SU-DHL-6 (cell line): ENCODE data around the gene ZMYND8.

Experiments
- H2AFZ ChIP-seq: fragments of 200-600 bp; sonication (generic); 2 replicates; pipeline ENCODE4 v1.6.1; 2014; ENCODE audit warnings: low read depth, mild to moderate bottlenecking, moderate library complexity, mixed read lengths, antibody characterized with exemption, low read length; ENCODE audit not compliant: severe bottlenecking
- H3F3A ChIP-seq: fragments of 200-600 bp; shearing (Covaris generic); 2 replicates; pipeline ENCODE4 v1.6.0; 2016; ENCODE audit warnings: antibody characterized with exemption, mild to moderate bottlenecking; ENCODE audit not compliant: insufficient read depth
- H3K27ac ChIP-seq: fragments of 200-600 bp; sonication (generic); 2 replicates; pipeline ENCODE4 v1.5.1; 2016; ENCODE audit warnings: low read depth, mild to moderate bottlenecking, low read length, moderate library complexity, mixed read lengths
- H3K27me3 ChIP-seq: fragments of 200-600 bp; sonication (generic), shearing (Covaris generic); 2 replicates; pipeline ENCODE4 v1.6.0; 2014; ENCODE audit warnings: mild to moderate bottlenecking, low read length
- H3K36me3 ChIP-seq: fragments of 200-600 bp; sonication (generic); 2 replicates; pipeline ENCODE4 v1.6.1; 2014; ENCODE audit warnings: mild to moderate bottlenecking, low read length, mixed read lengths
- H3K4me2 ChIP-seq: fragments of 300-600, 200-600 bp; shearing (Covaris generic), sonication (generic); 2 replicates; pipeline ENCODE4 v1.6.0; 2014; ENCODE audit warnings: low read length, low read depth, mild to moderate bottlenecking; ENCODE audit not compliant: poor library complexity, severe bottlenecking
- H3K4me3 ChIP-seq: fragments of 200-600 bp; sonication (generic); 2 replicates; pipeline ENCODE4 v1.5.1; 2014; ENCODE audit warnings: antibody characterized with exemption, low read length, mild to moderate bottlenecking, mixed read lengths; ENCODE audit not compliant: insufficient read depth, poor library complexity, severe bottlenecking
- H3K79me2 ChIP-seq: fragments of 200-600 bp; sonication (generic); 2 replicates; pipeline ENCODE4 v1.6.1; 2014; ENCODE audit warnings: mild to moderate bottlenecking, low read length, moderate library complexity; ENCODE audit not compliant: insufficient read depth
- H3K9ac ChIP-seq: fragments of 200-600 bp; sonication (generic); 2 replicates; pipeline ENCODE4 v1.7.0; 2014; ENCODE audit warnings: mild to moderate bottlenecking, low read length
- H3K9me2 ChIP-seq: fragments of 200-600 bp; sonication (generic); replicated peaks from 2 replicates; pipeline ENCODE4 v1.6.1; 2014; ENCODE audit warnings: low read length; ENCODE audit not compliant: insufficient read depth
- H3K9me3 ChIP-seq: fragments of 200-600 bp; sonication (generic); 2 replicates; pipeline ENCODE4 v1.6.1; 2014; ENCODE audit warnings: low read length, mixed read lengths; ENCODE audit not compliant: insufficient read depth
- H4K20me1 ChIP-seq: fragments of 200-600 bp; sonication (generic); 2 replicates; pipeline ENCODE4 v1.6.1; 2014; ENCODE audit warnings: low read depth, mild to moderate bottlenecking, antibody characterized with exemption, low read length, moderate library complexity, mixed read lengths
- EZH2phosphoT487 ChIP-seq: fragments of 200-600 bp; sonication (generic), shearing (Covaris generic); conservative IDR thresholded peaks from 2 replicates; pipeline ENCODE4 v1.6.1; 2018; ENCODE audit warnings: mild to moderate bottlenecking, antibody characterized with exemption, low read length, moderate library complexity, mixed read lengths
- TF ChIP-seq, protein P1 (sequence below): fragments of 200-600 bp; sonication (generic); IDR thresholded peaks from one replicate; pipeline ENCODE4 v1.5.1; 2017; ENCODE audit warnings: antibody characterized with exemption, mild to moderate bottlenecking, low read length, moderate library complexity; ENCODE audit not compliant: insufficient read depth, poor library complexity, severe bottlenecking

ZMYND8 gene

GRCh38 chr20:47204008-47204849 is 152.3 kb downstream of the ZMYND8 start:
- H3K4me2 ChIP-seq = no peak overlapping the region
- no peaks in the 10 kb centered on the region for H3K9me2 ChIP-seq
- no peak overlapping the region for H3K9ac ChIP-seq
- H3K27me3 ChIP-seq = no peaks in the 10 kb centered on the region
- H3K4me3 ChIP-seq = no peak overlapping the region
- no peaks in the 10 kb centered on the region for H4K20me1 ChIP-seq
- no peaks in the 10 kb centered on the region for H3K79me2 ChIP-seq
- H2AFZ ChIP-seq = no peak overlapping the region
- H3K9me3 ChIP-seq = no peaks in the 10 kb centered on the region
- H3F3A ChIP-seq = no peaks in the 10 kb centered on the region
- TF ChIP-seq EZH2phosphoT487 = no peak
- TF ChIP-seq, protein P1, sequence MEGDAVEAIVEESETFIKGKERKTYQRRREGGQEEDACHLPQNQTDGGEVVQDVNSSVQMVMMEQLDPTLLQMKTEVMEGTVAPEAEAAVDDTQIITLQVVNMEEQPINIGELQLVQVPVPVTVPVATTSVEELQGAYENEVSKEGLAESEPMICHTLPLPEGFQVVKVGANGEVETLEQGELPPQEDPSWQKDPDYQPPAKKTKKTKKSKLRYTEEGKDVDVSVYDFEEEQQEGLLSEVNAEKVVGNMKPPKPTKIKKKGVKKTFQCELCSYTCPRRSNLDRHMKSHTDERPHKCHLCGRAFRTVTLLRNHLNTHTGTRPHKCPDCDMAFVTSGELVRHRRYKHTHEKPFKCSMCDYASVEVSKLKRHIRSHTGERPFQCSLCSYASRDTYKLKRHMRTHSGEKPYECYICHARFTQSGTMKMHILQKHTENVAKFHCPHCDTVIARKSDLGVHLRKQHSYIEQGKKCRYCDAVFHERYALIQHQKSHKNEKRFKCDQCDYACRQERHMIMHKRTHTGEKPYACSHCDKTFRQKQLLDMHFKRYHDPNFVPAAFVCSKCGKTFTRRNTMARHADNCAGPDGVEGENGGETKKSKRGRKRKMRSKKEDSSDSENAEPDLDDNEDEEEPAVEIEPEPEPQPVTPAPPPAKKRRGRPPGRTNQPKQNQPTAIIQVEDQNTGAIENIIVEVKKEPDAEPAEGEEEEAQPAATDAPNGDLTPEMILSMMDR = no peak
- 0 out of 2 replicates have a peak, but pooled peaks cover under 1% of the 10 kb centered on the region for H3K36me3 ChIP-seq
- H3K27ac ChIP-seq = no peak overlapping the region

DNA sequence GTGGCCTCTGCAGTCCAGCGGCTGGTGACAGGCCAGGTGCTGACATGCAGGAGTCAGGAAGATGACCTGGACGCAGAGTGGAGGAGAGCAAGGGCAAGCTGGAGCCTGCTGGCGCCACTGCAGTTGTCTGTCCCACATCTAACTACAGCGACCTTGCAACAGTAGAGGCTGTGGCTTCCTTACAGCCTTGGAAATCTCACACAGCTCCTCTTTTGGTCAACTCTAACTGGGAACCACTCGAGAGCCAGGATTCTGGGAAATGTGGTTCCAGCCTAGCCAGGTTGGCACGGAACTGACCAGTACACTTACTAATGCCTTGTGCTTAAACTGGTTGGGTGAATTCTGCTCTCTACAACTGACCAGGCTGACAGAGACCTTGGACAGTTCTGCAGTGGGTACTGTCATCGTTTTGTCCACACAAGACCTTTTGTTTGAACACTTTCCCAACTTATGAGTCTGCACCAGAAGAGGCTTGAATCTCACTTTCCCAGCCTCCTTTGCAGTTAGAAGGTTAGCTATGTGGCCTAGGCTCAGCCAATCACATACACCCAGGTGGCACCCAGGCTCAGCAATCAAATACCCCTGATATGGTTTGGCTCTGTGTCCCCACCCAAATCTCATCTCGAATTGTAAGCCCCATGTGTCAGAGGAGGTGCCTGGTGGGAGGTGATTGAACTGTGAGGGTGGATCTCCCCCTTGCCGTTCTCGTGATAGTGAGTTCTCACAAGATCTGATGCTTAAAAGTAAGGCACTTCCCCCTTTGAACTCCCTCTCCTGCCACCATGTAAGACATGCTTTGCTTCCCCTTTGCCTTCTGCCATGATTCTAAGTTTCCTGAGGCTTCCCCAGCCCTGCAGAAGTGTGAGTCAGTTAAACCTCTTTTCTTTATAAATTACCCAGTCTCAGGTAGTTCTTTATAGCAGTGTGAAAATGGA is 153.5 kb downstream of the ZMYND8 start:
- H3F3A ChIP-seq = no peaks in the 10 kb centered on the region
- no peak overlapping the region for H3K9ac ChIP-seq
- H3K27ac ChIP-seq = no peak overlapping the region
- no peaks in the 10 kb centered on the region for H3K9me2 ChIP-seq
- no peaks in the 10 kb centered on the region for H3K36me3 ChIP-seq
- no peaks in the 10 kb centered on the region for H3K79me2 ChIP-seq
- H4K20me1 ChIP-seq = no peaks in the 10 kb centered on the region
- H3K4me2 ChIP-seq = no peak overlapping the region
- no peak for TF ChIP-seq EZH2phosphoT487
- TF ChIP-seq, protein P1 = no peak
- H3K9me3 ChIP-seq = no peaks in the 10 kb centered on the region
- no peak overlapping the region for H2AFZ ChIP-seq
- no peak overlapping the region for H3K4me3 ChIP-seq
- no peaks in the 10 kb centered on the region for H3K27me3 ChIP-seq

DNA sequence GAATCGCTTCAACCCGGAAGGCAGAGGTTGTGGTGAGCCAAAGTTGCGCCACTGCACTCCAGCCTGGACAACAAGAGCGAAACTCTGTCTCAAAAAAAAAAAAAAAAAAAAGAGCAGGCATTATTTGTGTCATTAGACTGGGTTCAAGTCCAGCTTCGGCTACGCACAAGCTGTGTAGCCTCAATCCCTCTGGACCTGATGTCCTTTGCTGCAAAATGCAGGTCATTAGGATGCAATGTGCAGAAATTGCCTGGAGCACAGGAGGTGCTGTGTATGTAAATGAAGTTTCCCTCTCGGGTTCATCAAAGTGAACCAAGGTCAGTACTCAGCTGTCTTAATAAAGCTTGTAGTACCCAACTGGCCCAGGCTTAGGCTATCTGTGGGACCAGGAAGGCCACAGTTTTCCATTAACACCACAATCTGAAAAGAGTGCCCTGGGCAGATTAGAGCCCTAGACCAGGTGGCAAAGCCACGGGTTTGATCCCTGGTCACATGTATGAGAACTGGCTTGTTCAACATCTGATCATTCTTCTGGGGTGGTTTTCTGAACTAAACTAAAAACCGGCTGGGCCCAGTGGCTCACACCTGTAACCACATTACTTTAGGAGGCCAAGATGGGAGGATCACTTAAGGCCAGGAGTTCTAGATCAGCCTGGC is 155.3 kb downstream of the ZMYND8 start:
- Histone ChIP-seq H3K9me2 (no peaks in the 10 kb centered on the region), H3K9me3 (no peaks in the 10 kb centered on the region), H3K79me2 (no peaks in the 10 kb centered on the region), H3K27me3 (no peaks in the 10 kb centered on the region), H2AFZ (no peak overlapping the region), H3K4me2 (no peak overlapping the region), H3K36me3 (no peaks in the 10 kb centered on the region), H4K20me1 (no peaks in the 10 kb centered on the region), H3K27ac (no peak overlapping the region), H3K9ac (no peak overlapping the region), H3F3A (no peaks in the 10 kb centered on the region), H3K4me3 (no peak overlapping the region)
- TF ChIP-seq, protein P1 = no peak
- TF ChIP-seq EZH2phosphoT487 = no peak
